Transverse colon (tissue), 4 donors: ENCODE results near the gene SLC6A16. TPM values are rescaled to one million over a fixed set of nuclear protein-coding genes. Genes with fewer than 3 reads are reported as not detected.

Experiments used
- DNase-seq: peaks from one replicate; pipeline ENCODE4 v3.0.0-alpha.2; 2019
- H3K27ac ChIP-seq, 4 donors: fragments of 200-600 bp; sonication (generic); 2 replicates each; pipeline ENCODE4 v1.5.1; 2016 to 2018; ENCODE audit warnings: inconsistent platforms in 4 of 4
- H3K27me3 ChIP-seq: fragments of 200-600 bp; sonication (generic); 2 replicates; pipeline ENCODE4 v1.5.1; 2017; ENCODE audit warnings: inconsistent platforms
- H3K36me3 ChIP-seq, 4 donors: fragments of 200-600 bp; sonication (generic); 2 replicates each; pipeline ENCODE4 v1.5.1; 2017 to 2019; ENCODE audit warnings: inconsistent platforms in 4 of 4
- H3K4me1 ChIP-seq, 4 donors: fragments of 200-600 bp; sonication (generic); 2 replicates each; pipeline ENCODE4 v1.5.1; 2017 to 2020; ENCODE audit warnings: inconsistent platforms in 4 of 4
- H3K4me3 ChIP-seq, 4 donors: fragments of 200-600 bp; sonication (generic); 1 replicate in 1 of 4; 2 replicates in 3 of 4; pipeline versions ENCODE4 v1.5.1 to v1.6.1; 2017 to 2019; ENCODE audit warnings: inconsistent platforms in 4 of 4
- H3K9me3 ChIP-seq, 2 donors: fragments of 200-600 bp; sonication (generic); 2 replicates each; pipeline ENCODE4 v1.5.1; 2017 to 2019; ENCODE audit warnings: inconsistent platforms in 2 of 2
- EP300 ChIP-seq: sonication (generic); formaldehyde crosslinking; IDR thresholded peaks from one replicate; pipeline ENCODE4 v1.6.1; 2017; ENCODE audit warnings: antibody characterized with exemption, low read depth
- POLR2A ChIP-seq: fragments of 450-650 bp; IDR thresholded peaks from one replicate; pipeline ENCODE4 v1.6.1; 2016; ENCODE audit warnings: antibody characterized with exemption, mild to moderate bottlenecking, moderate library complexity
- POLR2AphosphoS5 ChIP-seq, 3 donors: sonication (generic); formaldehyde crosslinking; IDR thresholded peaks; one replicate each; pipeline ENCODE4 v1.6.1; 2016; ENCODE audit warnings: antibody characterized with exemption in 3 of 3
- WGBS, 2 donors: methylation state at CpG; one replicate each; pipeline ENCODE4 v1.1.5; 2018; ENCODE audit warnings: low coverage in 1 of 2; 5-methylcytosine and 5-hydroxymethylcytosine counted together
- in situ Hi-C, 4 donors: fragments of 200-750 bp; cut with MboI; loops; one replicate each; pipeline versions ENCODE4 v1.15.0 to v1.15.1; 2017; ENCODE audit warnings: low sequenced_read_pairs in 3 of 4, low pct_ligation_motif_present in 1 of 4, low pct_unique_long_range_greater_than_20kb in 1 of 4
- intact Hi-C: fragments of 100-400 bp; cut with DNase I; formaldehyde crosslinking; loops from one replicate; pipeline ENCODE4 v1.15.1; 2023; ENCODE audit warnings: low total_unique reads
- total RNA-seq, 4 donors: library from RNA; depleted of rRNA; stranded (reverse); fragments of >200 nt; gene quantifications; one replicate each; pipeline ENCODE4 v1.1.0, GENCODE V29; 2016
- TF ChIP-seq, protein P1 (sequence below), 5 experiments: fragments of 200-600 bp in 3 of 5; fragments of 450-650 bp in 2 of 5; sonication (generic) in 3 of 5; IDR thresholded peaks; 1 replicate in 2 of 5; 2 replicates in 3 of 5; pipeline ENCODE4 v1.5.1; 2016 to 2017; ENCODE audit warnings: antibody characterized with exemption in 5 of 5, inconsistent platforms in 3 of 5, mild to moderate bottlenecking in 2 of 5, moderate library complexity in 1 of 5

SLC6A16 gene
- total RNA-seq, 4 donors from 2014 or later = 0.40 to 0.75 (median 0.48) TPM; not detected in 1

DNA sequence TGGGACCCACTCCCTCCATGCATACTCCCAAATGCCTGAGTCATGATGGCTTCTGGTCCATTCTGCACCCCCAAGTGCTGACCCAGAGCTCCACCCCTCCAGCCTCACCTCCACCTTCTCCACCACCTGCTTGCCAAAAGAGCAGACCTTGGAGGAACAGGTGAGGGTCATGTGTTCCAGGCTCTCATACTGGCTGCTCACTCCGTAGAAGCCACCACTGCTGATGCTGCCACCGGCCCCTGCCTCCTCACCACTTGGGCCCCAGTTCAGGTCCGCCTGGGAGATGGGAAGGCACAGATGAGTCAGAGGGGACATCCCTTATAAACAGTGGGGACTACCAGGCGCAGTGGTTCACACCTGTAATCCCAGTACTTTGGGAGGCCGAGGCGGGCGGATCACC, 18.1 kb upstream of the SLC6A16 start:
- in situ Hi-C loops (no loop called here), intact Hi-C loops (no loop called here)
- WGBS, 2 donors = 80% methylated on average over 7 of the region's 7 CpGs; no CpG with 5 or more reads in 1 of the 2 donors
- no peak overlapping the region for H3K27ac ChIP-seq
- H3K36me3 ChIP-seq = peaks cover 0 to 4% (median 0%) of the 10 kb centered on the region in 4 donors
- H3K4me3 ChIP-seq = no peak overlapping the region
- peak; percentile 4 for DNase-seq
- no peaks in the 10 kb centered on the region for H3K27me3 ChIP-seq
- H3K9me3 ChIP-seq = no peaks in the 10 kb centered on the region
- TF ChIP-seq POLR2A (no peak), POLR2AphosphoS5 (IDR thresholded peaks at IDR 0.05) (no peak), EP300 (no peak)
- TF ChIP-seq, protein P1, sequence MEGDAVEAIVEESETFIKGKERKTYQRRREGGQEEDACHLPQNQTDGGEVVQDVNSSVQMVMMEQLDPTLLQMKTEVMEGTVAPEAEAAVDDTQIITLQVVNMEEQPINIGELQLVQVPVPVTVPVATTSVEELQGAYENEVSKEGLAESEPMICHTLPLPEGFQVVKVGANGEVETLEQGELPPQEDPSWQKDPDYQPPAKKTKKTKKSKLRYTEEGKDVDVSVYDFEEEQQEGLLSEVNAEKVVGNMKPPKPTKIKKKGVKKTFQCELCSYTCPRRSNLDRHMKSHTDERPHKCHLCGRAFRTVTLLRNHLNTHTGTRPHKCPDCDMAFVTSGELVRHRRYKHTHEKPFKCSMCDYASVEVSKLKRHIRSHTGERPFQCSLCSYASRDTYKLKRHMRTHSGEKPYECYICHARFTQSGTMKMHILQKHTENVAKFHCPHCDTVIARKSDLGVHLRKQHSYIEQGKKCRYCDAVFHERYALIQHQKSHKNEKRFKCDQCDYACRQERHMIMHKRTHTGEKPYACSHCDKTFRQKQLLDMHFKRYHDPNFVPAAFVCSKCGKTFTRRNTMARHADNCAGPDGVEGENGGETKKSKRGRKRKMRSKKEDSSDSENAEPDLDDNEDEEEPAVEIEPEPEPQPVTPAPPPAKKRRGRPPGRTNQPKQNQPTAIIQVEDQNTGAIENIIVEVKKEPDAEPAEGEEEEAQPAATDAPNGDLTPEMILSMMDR (IDR thresholded peaks at IDR 0.05) = no peak
- H3K4me1 ChIP-seq = peaks cover 7 to 28% (median 24%) of the 10 kb centered on the region in 4 donors

DNA sequence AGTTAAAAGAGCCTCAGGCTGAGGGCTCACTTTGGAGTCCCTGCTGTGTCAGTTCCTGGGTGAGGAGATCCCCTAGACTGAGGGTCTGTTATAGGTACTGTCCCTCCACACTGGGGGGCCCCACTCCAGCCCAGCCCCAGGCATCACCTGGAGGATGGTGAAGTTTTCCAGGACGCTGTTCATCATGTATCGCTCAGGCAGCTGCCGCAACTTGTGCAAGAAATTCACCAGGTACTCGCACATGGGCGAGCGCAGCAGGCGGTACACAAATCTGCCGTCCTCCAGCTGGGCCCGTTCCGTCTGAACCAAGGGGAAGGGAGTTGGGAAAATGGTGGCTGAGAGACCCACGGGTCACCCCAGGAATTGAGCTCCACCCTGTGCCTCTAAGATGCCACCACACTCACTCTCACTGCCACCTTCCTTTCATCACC, 17.3 kb upstream of the SLC6A16 start:
- intact Hi-C loops = no loop called here
- Histone ChIP-seq H3K27ac (no peak overlapping the region), H3K27me3 (no peaks in the 10 kb centered on the region), H3K4me1 (peaks cover 7 to 33% (median 24%) of the 10 kb centered on the region in 4 donors), H3K9me3 (no peaks in the 10 kb centered on the region), H3K4me3 (no peak overlapping the region), H3K36me3 (peaks cover 0 to 4% (median 0%) of the 10 kb centered on the region in 4 donors)
- in situ Hi-C loops = no loop called here
- peak; percentile 7 for DNase-seq
- 92% methylated on average over 11 of the region's 11 CpGs; no CpG with 5 or more reads in 1 of the 2 donors for WGBS, 2 donors
- no peak for TF ChIP-seq EP300
- TF ChIP-seq POLR2A = no peak
- TF ChIP-seq POLR2AphosphoS5 (IDR thresholded peaks at IDR 0.05) = no peak
- TF ChIP-seq, protein P1 (IDR thresholded peaks at IDR 0.05) = no peak

DNA sequence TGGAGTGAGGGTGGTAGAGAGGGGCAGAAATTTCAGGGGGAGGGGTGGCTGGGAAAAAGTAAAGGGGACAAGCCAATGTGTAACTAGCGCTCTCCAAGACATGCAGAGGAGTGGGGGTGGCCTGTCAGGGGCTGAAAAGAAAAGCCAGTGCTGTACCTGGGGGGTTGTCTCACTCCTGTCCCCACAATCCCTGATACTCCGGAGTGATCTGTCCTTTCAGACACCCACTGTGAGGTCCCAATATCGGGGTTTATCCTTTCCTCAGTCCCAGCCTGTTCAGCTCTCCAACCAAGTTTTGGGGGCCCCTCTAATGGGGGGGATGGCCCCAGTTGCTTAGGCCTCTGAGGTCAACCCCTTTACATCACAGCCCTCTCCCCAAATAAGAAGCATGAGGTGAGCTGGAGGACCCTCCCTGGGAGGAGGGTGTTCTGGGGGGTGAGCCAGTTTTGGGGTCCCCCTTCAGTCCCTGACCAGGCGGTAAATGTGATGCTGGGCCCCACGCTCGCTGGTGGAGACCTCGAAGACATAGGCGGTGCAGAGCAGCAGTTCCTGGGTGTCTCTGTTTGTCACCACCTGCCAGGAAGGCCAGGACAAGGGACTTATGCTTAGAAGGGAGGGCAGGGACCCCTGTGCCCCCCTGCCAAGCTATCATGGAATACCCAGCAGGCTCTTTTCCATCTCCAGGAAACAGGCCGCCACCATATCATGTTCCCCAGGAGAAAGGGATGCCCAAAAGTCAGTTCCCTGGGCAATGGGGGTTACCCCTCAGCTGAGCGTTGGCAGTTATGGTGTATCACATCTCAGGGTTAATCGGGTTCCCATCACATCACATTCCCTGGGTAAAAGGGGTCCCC, 16.1 kb upstream of the SLC6A16 start:
- Histone ChIP-seq H3K27me3 (no peaks in the 10 kb centered on the region), H3K36me3 (no peaks in the 10 kb centered on the region), H3K27ac (peak overlapping the region; percentile 72 to 90 (median 81)), H3K4me1 (peaks cover 7 to 33% (median 24%) of the 10 kb centered on the region in 4 donors), H3K4me3 (no peak overlapping the region), H3K9me3 (no peaks in the 10 kb centered on the region)
- TF ChIP-seq EP300 (no peak), POLR2AphosphoS5 (IDR thresholded peaks at IDR 0.05) (no peak), POLR2A (no peak)
- TF ChIP-seq, protein P1 (IDR thresholded peaks at IDR 0.05) = no peak
- DNase-seq = no peak
- 86 to 93% methylated on average over 5 to 11 of the region's 11 CpGs for whole genome bisulfite sequencing, 2 donors
- intact Hi-C loops (no loop called here), in situ Hi-C loops (no loop called here)

DNA sequence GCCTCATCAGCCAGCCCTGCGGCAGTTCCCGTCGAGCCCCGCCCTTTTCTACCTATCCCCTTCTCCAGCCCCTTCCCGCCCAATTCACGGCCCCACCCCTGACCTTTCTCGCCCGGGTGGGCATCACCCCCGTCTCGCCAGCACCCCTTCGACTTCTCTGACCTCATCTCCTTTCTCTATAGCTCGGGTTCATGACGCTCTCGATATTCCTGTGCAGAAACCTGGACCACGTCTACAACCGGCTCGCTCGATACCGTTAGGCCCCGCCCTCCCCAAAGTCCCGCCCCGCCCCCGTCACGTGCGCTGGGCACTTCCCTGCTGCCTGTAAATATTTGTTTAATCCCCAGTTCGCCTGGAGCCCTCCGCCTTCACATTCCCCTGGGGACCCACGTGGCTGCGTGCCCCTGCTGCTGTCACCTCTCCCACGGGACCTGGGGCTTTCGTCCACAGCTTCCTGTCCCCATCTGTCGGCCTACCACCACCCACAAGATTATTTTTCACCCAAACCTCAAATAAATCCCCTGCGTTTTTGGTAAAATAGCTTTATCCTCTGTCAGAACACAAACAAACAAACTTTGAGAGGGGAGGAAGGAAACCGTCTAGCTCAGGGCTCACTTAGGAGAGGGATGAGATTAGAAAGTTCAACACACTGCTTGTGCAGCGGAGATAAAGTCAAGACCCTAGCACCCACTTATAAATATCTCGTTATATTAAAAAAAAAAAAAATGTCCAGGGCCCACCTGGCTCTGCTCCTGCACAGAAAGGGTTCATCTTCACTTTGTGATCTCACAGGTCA, 15.3 kb upstream of the SLC6A16 start:
- peak; percentile 75 for DNase-seq
- 18 to 21% methylated on average over 26 to 36 of the region's 36 CpGs for WGBS, 2 donors
- TF ChIP-seq POLR2AphosphoS5 (IDR thresholded peaks at IDR 0.05) (peak in 1 of 3 donors; percentile 17), POLR2A (no peak), EP300 (no peak)
- TF ChIP-seq, protein P1 (IDR thresholded peaks at IDR 0.05) = no peak
- peak overlapping the region; percentile 9 to 41 (median 20) for H3K4me3 ChIP-seq
- H3K27ac ChIP-seq = peak overlapping the region; percentile 72 to 90 (median 81)
- intact Hi-C loops = no loop called here
- H3K9me3 ChIP-seq = no peaks in the 10 kb centered on the region
- in situ Hi-C loops = no loop called here
- no peaks in the 10 kb centered on the region for H3K36me3 ChIP-seq
- H3K27me3 ChIP-seq = no peaks in the 10 kb centered on the region
- H3K4me1 ChIP-seq = peaks cover 7 to 33% (median 24%) of the 10 kb centered on the region in 4 donors
